ENCODE data around the gene CRTC3. TPM values are rescaled to one million over a fixed set of nuclear protein-coding genes. Genes with fewer than 3 reads are reported as not detected.

Gene CRTC3
- total RNA-seq, 1 experiment from 2014 or later = 3.9 TPM

- Histone ChIP-seq H2BK120ac (ENCODE audit: low read depth, low read length, poor library complexity, severe bottlenecking) (no peak overlapping the region), H4K91ac (ENCODE audit: insufficient read length, low read depth, low read length) (no peak overlapping the region), H3K4me1 (ENCODE audit: insufficient read depth, low read length) (peaks cover 11% of the 10 kb centered on the region), H4K8ac (replicated peaks; ENCODE audit: insufficient read length, low read depth, low read length) (no peak overlapping the region), H3K23me2 (ENCODE audit: insufficient read length, low read depth, low read length, poor library complexity, severe bottlenecking) (no peaks in the 10 kb centered on the region), H4K20me1 (ENCODE audit: control insufficient read depth, insufficient read depth, insufficient read length) (no peaks in the 10 kb centered on the region), H3K27me3 (ENCODE audit: insufficient read depth, low read length) (no peaks in the 10 kb centered on the region; the same call in 1 of the 2 replicates), H3K27ac (ENCODE audit: insufficient read length, low read depth, low read length) (no peak overlapping the region), H2AK5ac (ENCODE audit: insufficient read length, low read length) (no peak overlapping the region), H3K9ac (ENCODE audit: extremely low read depth, insufficient read length, low read length) (no peak overlapping the region), H3K79me1 (ENCODE audit: insufficient read depth, low read depth, low read length, poor library complexity, severe bottlenecking) (no peaks in the 10 kb centered on the region), H4K5ac (ENCODE audit: insufficient read length, low read depth, low read length) (no peak overlapping the region), H2BK5ac (ENCODE audit: insufficient read length, low read length) (no peak overlapping the region), H3K23ac (ENCODE audit: insufficient read length, low read depth, low read length) (no peak overlapping the region), H3K9me3 (ENCODE audit: control insufficient read depth, low read depth, low read length) (no peaks in the 10 kb centered on the region), H3K14ac (ENCODE audit: insufficient read depth, low read length) (no peak overlapping the region), H3K18ac (ENCODE audit: insufficient read length, low read depth, low read length) (no peak overlapping the region), H2BK12ac (ENCODE audit: insufficient read length, low read depth, low read length) (no peak overlapping the region), H3K56ac (ENCODE audit: insufficient read length, low read depth, low read length) (no peak overlapping the region), H3K4ac (ENCODE audit: low read depth, low read length) (no peak overlapping the region), H2BK20ac (ENCODE audit: low read depth, low read length, poor library complexity, severe bottlenecking) (no peak overlapping the region), H2AFZ (ENCODE audit: low read length) (no peak overlapping the region), H3K79me2 (ENCODE audit: insufficient read depth, low read length) (no peaks in the 10 kb centered on the region), H3T11ph (ENCODE audit: low read length) (no peak overlapping the region), H2BK15ac (ENCODE audit: low read depth, low read length) (no peak overlapping the region), H3K4me2 (ENCODE audit: insufficient read depth, insufficient read length, low read length) (no peak overlapping the region)
- TF ChIP-seq, protein P1, sequence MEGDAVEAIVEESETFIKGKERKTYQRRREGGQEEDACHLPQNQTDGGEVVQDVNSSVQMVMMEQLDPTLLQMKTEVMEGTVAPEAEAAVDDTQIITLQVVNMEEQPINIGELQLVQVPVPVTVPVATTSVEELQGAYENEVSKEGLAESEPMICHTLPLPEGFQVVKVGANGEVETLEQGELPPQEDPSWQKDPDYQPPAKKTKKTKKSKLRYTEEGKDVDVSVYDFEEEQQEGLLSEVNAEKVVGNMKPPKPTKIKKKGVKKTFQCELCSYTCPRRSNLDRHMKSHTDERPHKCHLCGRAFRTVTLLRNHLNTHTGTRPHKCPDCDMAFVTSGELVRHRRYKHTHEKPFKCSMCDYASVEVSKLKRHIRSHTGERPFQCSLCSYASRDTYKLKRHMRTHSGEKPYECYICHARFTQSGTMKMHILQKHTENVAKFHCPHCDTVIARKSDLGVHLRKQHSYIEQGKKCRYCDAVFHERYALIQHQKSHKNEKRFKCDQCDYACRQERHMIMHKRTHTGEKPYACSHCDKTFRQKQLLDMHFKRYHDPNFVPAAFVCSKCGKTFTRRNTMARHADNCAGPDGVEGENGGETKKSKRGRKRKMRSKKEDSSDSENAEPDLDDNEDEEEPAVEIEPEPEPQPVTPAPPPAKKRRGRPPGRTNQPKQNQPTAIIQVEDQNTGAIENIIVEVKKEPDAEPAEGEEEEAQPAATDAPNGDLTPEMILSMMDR (conservative IDR thresholded peaks at IDR 0.05) = no peak
- no peak for DNase-seq
- H3K4me3 Mint-ChIP-seq = no peak overlapping the region
- H3K27me3 Mint-ChIP-seq (ENCODE audit: low read depth) = peaks cover 32% of the 10 kb centered on the region
- H3K36me3 Mint-ChIP-seq (ENCODE audit: insufficient read depth in 1 of 3, low read depth in 3 of 3) = peaks cover 0 to 2% (median 0%) of the 10 kb centered on the region in 3 experiments; a peak in 1 of 7 replicates
- peaks cover 55 to 63% of the 10 kb centered on the region in 2 experiments for H3K4me1 Mint-ChIP-seq
- H3K27ac Mint-ChIP-seq = no peak overlapping the region
- WGBS (ENCODE audit: extremely low coverage, insufficient read length, low lambda C conversion rate) = no CpG with 5 or more reads among the region's 5 CpGs
- H3K9me3 Mint-ChIP-seq = no peaks in the 10 kb centered on the region
These were observed 50.4 kb downstream of the CRTC3 start for GRCh38 chr15:90580099-90580498.
